GM21367 (cell line): ENCODE data around the gene MAP3K14.

Source experiments
- ATAC-seq: cut with Tn5 transposase; IDR thresholded peaks from one replicate; pipeline ENCODE4 v1.9.1; 2021; ENCODE audit not compliant: unreplicated experiment

The MAP3K14 gene

GRCh38 chr17:45225051-45225700, 91.6 kb downstream of the MAP3K14 start:
- ATAC-seq: no peak

- no peak for ATAC-seq
These were observed 92.2 kb downstream of the MAP3K14 start for GRCh38 chr17:45224671-45225050.

GRCh38 chr17:45223539-45224528, 93.0 kb downstream of the MAP3K14 start:
- no peak for ATAC-seq

GRCh38 chr17:45222996-45223538, 93.8 kb downstream of the MAP3K14 start:
- ATAC-seq: no peak

- ATAC-seq: no peak
These were observed 94.4 kb downstream of the MAP3K14 start for GRCh38 chr17:45222289-45222995.

- no peak for ATAC-seq
These were observed 94.9 kb downstream of the MAP3K14 start for GRCh38 chr17:45222014-45222288.

GRCh38 chr17:45221081-45222013, 95.5 kb downstream of the MAP3K14 start, which contains the start of gene FMNL1:
Gene FMNL1, plus strand, starts transcription at chr17:45221885. Its CDS starts 240 bp downstream, at chr17:45222125.
- no peak for ATAC-seq

GRCh38 chr17:45220079-45220478, 96.7 kb downstream of the MAP3K14 start:
- no peak for ATAC-seq

GRCh38 chr17:45218895-45219661, 97.7 kb downstream of the MAP3K14 start:
- no peak for ATAC-seq
